Measurements from ENCODE around the gene UBE2C. TPM values are rescaled to one million over a fixed set of nuclear protein-coding genes. Genes with fewer than 3 reads are reported as not detected.
A peak's percentile ranks its signal among the peaks of the same experiment; 100 is the strongest.

The UBE2C gene
- total and polyA plus RNA-seq, 2 of the 8 experiments (the other 6 are each of a cell fraction or from before 2014, with no cell fraction given) = 243 to 326 TPM

DNA sequence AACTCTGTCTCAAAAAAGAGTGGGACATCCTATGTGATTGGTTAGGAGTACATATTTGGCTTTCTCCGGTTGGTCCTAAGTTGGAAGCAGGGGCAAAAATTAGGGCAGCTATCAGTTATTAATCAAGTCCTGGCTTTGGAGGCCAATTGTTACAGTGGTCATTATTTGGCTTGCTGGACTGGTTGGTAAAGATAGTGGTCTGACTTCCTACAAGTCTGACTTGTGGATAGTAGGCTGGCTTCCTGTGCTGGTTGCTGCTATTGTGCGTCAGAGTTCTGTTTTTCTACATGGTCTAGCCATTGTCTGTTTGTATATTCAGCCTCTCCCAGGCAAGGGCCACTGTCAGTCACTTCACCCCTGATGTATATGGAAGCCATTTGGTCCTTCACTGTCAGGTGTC is 37.8 kb downstream of the UBE2C start:
- CTCF ChIA-PET (ENCODE audit: partially characterized antibody) = interaction anchor here (0.7 to 2.0 kb wide), 3 partner anchors 10 to 25 kb away, joined by 3 to 7 read pairs (median 4); no protein-coding TSS in a partner anchor
- TF ChIP-seq TCF12 (IDR thresholded peaks at IDR 0.05; ENCODE audit: low read depth, low read length) (no peak), CREB1 (IDR thresholded peaks at IDR 0.05) (no peak), CTBP2 (IDR thresholded peaks at IDR 0.05; ENCODE audit: borderline replicate concordance, insufficient read depth, insufficient read length, low read length) (no peak), CEBPB (IDR thresholded peaks at IDR 0.05; ENCODE audit: low read depth, low read length) (no peak), PHF8 (conservative IDR thresholded peaks at IDR 0.05; ENCODE audit: low read depth, low read length) (no peak), EZH2 (IDR thresholded peaks at IDR 0.05; ENCODE audit: low read depth, low read length, severe bottlenecking) (no peak), MAFK (IDR thresholded peaks at IDR 0.05; ENCODE audit: low read depth, low read length) (no peak), NRF1 (IDR thresholded peaks at IDR 0.05; ENCODE audit: low read depth, low read length) (no peak), TBP (IDR thresholded peaks at IDR 0.05; ENCODE audit: low read depth, low read length) (no peak), TEAD4 (IDR thresholded peaks at IDR 0.05; ENCODE audit: low read depth, low read length) (no peak)
- TF ChIP-seq, protein P1, sequence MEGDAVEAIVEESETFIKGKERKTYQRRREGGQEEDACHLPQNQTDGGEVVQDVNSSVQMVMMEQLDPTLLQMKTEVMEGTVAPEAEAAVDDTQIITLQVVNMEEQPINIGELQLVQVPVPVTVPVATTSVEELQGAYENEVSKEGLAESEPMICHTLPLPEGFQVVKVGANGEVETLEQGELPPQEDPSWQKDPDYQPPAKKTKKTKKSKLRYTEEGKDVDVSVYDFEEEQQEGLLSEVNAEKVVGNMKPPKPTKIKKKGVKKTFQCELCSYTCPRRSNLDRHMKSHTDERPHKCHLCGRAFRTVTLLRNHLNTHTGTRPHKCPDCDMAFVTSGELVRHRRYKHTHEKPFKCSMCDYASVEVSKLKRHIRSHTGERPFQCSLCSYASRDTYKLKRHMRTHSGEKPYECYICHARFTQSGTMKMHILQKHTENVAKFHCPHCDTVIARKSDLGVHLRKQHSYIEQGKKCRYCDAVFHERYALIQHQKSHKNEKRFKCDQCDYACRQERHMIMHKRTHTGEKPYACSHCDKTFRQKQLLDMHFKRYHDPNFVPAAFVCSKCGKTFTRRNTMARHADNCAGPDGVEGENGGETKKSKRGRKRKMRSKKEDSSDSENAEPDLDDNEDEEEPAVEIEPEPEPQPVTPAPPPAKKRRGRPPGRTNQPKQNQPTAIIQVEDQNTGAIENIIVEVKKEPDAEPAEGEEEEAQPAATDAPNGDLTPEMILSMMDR (IDR thresholded peaks at IDR 0.05; ENCODE audit: control extremely low read depth in 1 of 3, insufficient read depth in 1 of 3, low read depth in 1 of 3, low read length in 3 of 3) = no peak

More for the DNA sequence above, 37.8 kb downstream of the UBE2C start:
- H4K8ac ChIP-seq (ENCODE audit: extremely low read depth, insufficient read depth, low read length) = no peak overlapping the region
- no peak overlapping the region for H3K23ac ChIP-seq (ENCODE audit: insufficient read length)
- 92% methylated on average over 2 of the region's 2 CpGs; no CpG with 5 or more reads in 1 of the 2 experiments for WGBS, 2 experiments (ENCODE audit: extremely low coverage in 1 of 2, insufficient coverage in 1 of 2, insufficient read length in 1 of 2, insufficient replicate concordance in 2 of 2, low coverage in 1 of 2, low lambda C conversion rate in 2 of 2, missing lambda C conversion rate in 1 of 2)
- H4K5ac ChIP-seq (ENCODE audit: insufficient read length, low read depth, low read length) = no peak overlapping the region
- H2BK12ac ChIP-seq (ENCODE audit: low read depth, low read length) = no peak overlapping the region
- no peak overlapping the region for H3K18ac ChIP-seq (ENCODE audit: extremely low read depth, low read length)
- H3K36me3 ChIP-seq (ENCODE audit: control insufficient read depth in 2 of 4, insufficient read depth in 4 of 4, low read length in 3 of 4) = peaks cover 0 to 36% (median 0%) of the 10 kb centered on the region in 4 experiments; a peak in 4 of 8 replicates
- no peak overlapping the region for H2BK120ac ChIP-seq (replicated peaks; ENCODE audit: low read depth, low read length)
- H2BK20ac ChIP-seq (ENCODE audit: low read length) = no peak overlapping the region
- no peak overlapping the region for H3K14ac ChIP-seq (ENCODE audit: insufficient read length)
- H3K23me2 ChIP-seq (ENCODE audit: low read depth, low read length) = no peaks in the 10 kb centered on the region
- no peak overlapping the region for H3K4me2 ChIP-seq (ENCODE audit: insufficient read depth in 1 of 2, low read depth in 2 of 2, low read length in 2 of 2)
- H3K27ac ChIP-seq (ENCODE audit: low read depth, low read length) = no peak overlapping the region
- H3K9me3 ChIP-seq (ENCODE audit: insufficient read depth in 2 of 2, low read depth in 1 of 2, low read length in 1 of 2) = no peaks in the 10 kb centered on the region
- peak overlapping the region; percentile 74; the same call in 1 of the 2 replicates for H2BK5ac ChIP-seq (ENCODE audit: low read depth, low read length)
- H2AFZ ChIP-seq (ENCODE audit: low read length) = no peak overlapping the region
- peaks cover 0 to 9% of the 10 kb centered on the region in 2 experiments; a peak in 2 of 4 replicates for H3K79me2 ChIP-seq (ENCODE audit: control insufficient read depth in 1 of 2, insufficient read depth in 2 of 2, low read length in 2 of 2)
- no peaks in the 10 kb centered on the region for H3K27me3 ChIP-seq (replicated peaks in 1 of 4; ENCODE audit: control insufficient read depth in 3 of 4, extremely low read depth in 1 of 4, insufficient read depth in 3 of 4, low read length in 3 of 4)
- no peaks in the 10 kb centered on the region for H3K79me1 ChIP-seq (ENCODE audit: low read depth, low read length)
- H4K20me1 ChIP-seq (replicated peaks in 1 of 2; ENCODE audit: control insufficient read depth in 1 of 2, insufficient read depth in 2 of 2, low read length in 2 of 2) = no peaks in the 10 kb centered on the region
- H3K56ac ChIP-seq (replicated peaks; ENCODE audit: insufficient read length, low read depth, low read length) = no peak overlapping the region
- POLR2A ChIA-PET (ENCODE audit: partially characterized antibody) = interaction anchor here (0.6 to 9.9 kb wide), 7 partner anchors 8 to 513 kb away, joined by 3 to 178 read pairs (median 11); partner anchors contain the start of genes CTSA, NEURL2 and SNX21
- H4K91ac ChIP-seq (replicated peaks; ENCODE audit: insufficient read length, low read length) = no peak overlapping the region
- FAIRE-seq = no peak
- peaks cover 4 to 16% (median 12%) of the 10 kb centered on the region in 4 experiments for H3K4me1 ChIP-seq (replicated peaks in 1 of 4; ENCODE audit: control insufficient read depth in 3 of 4, insufficient read depth in 4 of 4, low read length in 3 of 4)
- H2AK5ac ChIP-seq (ENCODE audit: low read depth, low read length) = 0 out of 2 replicates have a peak overlapping the region, but pooled peaks have one; percentile 80
- no peak overlapping the region for H3K4ac ChIP-seq (replicated peaks; ENCODE audit: insufficient read length, low read depth, low read length)
- no peak for DNase-seq (ENCODE audit: low read depth in 1 of 2, low spot score in 2 of 2)
- no peak overlapping the region for H3K9ac ChIP-seq (replicated peaks in 1 of 4; ENCODE audit: extremely low read depth in 1 of 4, low read depth in 3 of 4, low read length in 3 of 4)
- H3K4me3 ChIP-seq (ENCODE audit: extremely low read depth in 1 of 4, insufficient read depth in 2 of 4, low read depth in 3 of 4, low read length in 4 of 4) = no peak overlapping the region
- H2BK15ac ChIP-seq (ENCODE audit: low read length) = no peak overlapping the region; the same call in 1 of the 2 replicates

Data from H1 (cell line).